Dendritic cell treated with granulocyte-macrophage colony-stimulating factor and Interleukin-4, amounts not matched to agents 40 ng/mL and 50 ng/mL, for 4 days (primary cell): ENCODE measurements around the gene ANKRD40.

ENCODE experiments used
- H3K27ac Mint-ChIP-seq: one replicate; pipeline ENCODE4 v1.8.0; 2022; ENCODE audit warnings: mild to moderate bottlenecking, mixed read lengths
- H3K27me3 Mint-ChIP-seq: one replicate; pipeline ENCODE4 v1.8.0; 2022; ENCODE audit warnings: mild to moderate bottlenecking, mixed read lengths
- H3K36me3 Mint-ChIP-seq: one replicate; pipeline ENCODE4 v1.8.0; 2022; ENCODE audit warnings: low read depth, mixed read lengths
- H3K4me1 Mint-ChIP-seq: one replicate; pipeline ENCODE4 v1.8.0; 2022; ENCODE audit warnings: low read depth, mixed read lengths
- H3K4me3 Mint-ChIP-seq: one replicate; pipeline ENCODE4 v1.8.0; 2022; ENCODE audit warnings: mild to moderate bottlenecking, moderate library complexity, mixed read lengths
- H3K9me3 Mint-ChIP-seq: one replicate; pipeline ENCODE4 v1.8.0; 2022; ENCODE audit warnings: mixed read lengths
- intact Hi-C: fragments of 100-400 bp; cut with micrococcal nuclease; formaldehyde crosslinking; loops from one replicate; pipeline ENCODE4 v1.15.0; 2022

Gene ANKRD40

DNA sequence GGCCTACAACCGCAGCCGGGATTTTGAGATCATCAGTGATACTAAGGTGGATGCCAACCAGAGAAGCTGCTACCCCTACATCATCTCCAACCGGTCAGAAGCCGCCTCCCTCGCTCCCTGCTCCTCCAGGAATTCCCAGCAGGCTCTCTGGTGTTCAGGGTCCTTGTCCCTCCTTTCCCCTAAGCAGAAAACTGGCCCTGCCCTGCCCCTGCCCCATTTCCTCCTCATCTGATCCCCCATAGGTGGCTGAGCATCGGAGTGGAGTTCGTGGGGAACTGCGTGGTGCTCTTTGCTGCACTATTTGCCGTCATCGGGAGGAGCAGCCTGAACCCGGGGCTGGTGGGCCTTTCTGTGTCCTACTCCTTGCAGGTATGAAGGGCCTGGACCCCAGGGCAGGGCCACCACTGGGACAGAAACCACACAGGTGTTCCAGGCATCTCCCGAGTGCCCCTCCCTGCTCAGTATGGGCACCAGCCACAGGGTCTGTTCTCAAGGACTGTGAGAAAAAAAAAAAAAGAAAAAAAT, 29.8 kb downstream of the ANKRD40 start:
- no peak overlapping the region for H3K4me3 Mint-ChIP-seq
- no peaks in the 10 kb centered on the region for H3K9me3 Mint-ChIP-seq
- no peak overlapping the region for H3K27ac Mint-ChIP-seq
- peaks cover 70% of the 10 kb centered on the region for H3K36me3 Mint-ChIP-seq
- peaks cover 26% of the 10 kb centered on the region for H3K4me1 Mint-ChIP-seq
- peaks cover 7% of the 10 kb centered on the region for H3K27me3 Mint-ChIP-seq
- intact Hi-C loops: no loop called here

DNA sequence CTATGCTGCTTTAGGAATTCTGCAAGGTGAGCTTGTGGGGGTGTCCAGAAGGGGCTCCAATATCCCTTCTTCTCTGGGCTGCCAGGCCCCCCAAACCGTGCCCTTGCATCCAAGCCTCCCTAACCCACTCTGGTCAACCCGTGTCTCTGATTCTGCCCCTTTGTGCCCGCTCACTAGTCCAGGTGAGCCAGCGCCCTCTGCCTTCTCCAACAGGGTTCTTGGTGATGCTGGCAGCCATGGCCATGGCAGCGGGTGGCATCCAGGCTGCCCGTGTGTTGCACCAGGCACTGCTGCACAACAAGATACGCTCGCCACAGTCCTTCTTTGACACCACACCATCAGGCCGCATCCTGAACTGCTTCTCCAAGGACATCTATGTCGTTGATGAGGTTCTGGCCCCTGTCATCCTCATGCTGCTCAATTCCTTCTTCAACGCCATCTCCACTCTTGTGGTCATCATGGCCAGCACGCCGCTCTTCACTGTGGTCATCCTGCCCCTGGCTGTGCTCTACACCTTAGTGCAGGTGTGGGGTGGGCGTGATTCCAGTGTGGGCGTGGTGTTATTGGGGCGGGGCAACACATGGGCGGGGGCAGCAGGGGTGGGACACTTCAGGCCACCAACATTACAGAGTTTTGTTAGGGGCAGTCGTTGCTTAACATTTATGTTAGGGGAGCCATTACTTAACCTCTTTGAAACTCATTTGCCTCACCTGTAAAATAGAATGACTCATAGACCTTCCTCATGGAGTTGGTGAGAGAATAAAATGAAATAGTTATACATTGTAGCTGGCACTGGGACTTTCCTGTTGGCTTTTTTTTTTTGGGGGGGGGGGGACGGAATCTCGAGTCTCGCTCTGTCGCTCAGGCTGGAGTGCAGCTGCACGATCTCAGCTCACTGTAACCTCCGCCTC, 31.4 kb downstream of the ANKRD40 start:
- no peak overlapping the region for H3K27ac Mint-ChIP-seq
- H3K36me3 Mint-ChIP-seq: peaks cover 83% of the 10 kb centered on the region

GRCh38 chr17:50675627-50676026, 32.1 kb downstream of the ANKRD40 start:
- no peak overlapping the region for H3K4me3 Mint-ChIP-seq
- H3K9me3 Mint-ChIP-seq: no peaks in the 10 kb centered on the region

More for the DNA sequence above, 31.4 kb downstream of the ANKRD40 start:
- Mint-ChIP-seq H3K4me1 (peaks cover 18% of the 10 kb centered on the region), H3K9me3 (no peaks in the 10 kb centered on the region), H3K27me3 (peaks cover 3% of the 10 kb centered on the region), H3K4me3 (no peak overlapping the region)
- intact Hi-C loops: no loop called here

DNA sequence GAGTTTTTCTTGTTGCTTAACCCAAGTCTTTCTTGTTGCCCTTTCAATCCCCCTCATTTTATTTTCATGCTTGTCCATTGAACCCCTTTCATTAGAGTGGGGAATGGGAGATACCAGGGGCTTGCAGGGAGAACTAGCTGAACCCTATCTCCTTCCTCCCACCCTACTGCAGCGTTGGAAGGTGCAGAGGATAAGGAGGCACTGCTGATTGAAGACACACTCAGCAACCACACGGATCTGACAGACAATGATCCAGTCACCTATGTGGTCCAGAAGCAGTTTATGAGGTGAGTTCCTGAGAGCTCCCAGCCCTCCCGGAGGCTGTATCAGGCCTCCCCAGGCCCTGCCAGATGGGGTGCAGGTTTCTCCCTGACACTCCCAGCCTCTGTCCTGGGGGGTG, 32.5 kb downstream of the ANKRD40 start:
- Mint-ChIP-seq H3K4me1 (peaks cover 12% of the 10 kb centered on the region), H3K36me3 (peaks cover 83% of the 10 kb centered on the region), H3K9me3 (no peaks in the 10 kb centered on the region), H3K27ac (no peak overlapping the region), H3K27me3 (peaks cover 3% of the 10 kb centered on the region), H3K4me3 (no peak overlapping the region)
- intact Hi-C loops: no loop called here

More at GRCh38 chr17:50675627-50676026, 32.1 kb downstream of the ANKRD40 start:
- Mint-ChIP-seq H3K36me3 (peaks cover 83% of the 10 kb centered on the region), H3K4me1 (peaks cover 15% of the 10 kb centered on the region), H3K27me3 (peaks cover 3% of the 10 kb centered on the region), H3K27ac (no peak overlapping the region)
- intact Hi-C loops: no loop called here

DNA sequence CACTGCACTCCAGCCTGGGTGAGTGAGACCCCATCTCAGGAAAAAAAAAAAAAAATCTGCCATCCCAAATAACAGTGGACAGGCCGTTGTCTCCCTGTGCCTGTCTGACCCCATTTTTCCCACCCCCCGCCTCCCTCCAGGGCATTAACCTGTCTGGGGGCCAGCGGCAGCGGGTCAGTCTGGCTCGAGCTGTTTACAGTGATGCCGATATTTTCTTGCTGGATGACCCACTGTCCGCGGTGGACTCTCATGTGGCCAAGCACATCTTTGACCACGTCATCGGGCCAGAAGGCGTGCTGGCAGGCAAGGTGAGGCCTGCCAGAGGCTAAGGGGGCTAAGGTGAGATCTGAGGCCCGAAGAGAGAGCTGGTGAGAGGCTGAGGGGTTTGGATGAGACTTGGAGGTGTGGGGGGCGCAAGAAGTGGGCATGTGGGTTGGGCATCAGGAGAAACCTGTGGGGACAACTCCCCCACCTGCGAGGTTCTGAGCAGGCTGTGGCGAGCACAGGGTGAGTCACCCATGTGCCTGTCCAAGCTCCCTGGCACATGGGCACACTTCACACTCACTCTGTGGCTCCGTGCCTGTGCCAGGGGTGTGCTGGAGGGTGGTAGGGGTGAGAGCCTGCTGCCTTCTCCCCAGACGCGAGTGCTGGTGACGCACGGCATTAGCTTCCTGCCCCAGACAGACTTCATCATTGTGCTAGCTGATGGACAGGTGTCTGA, 34.7 kb downstream of the ANKRD40 start:
- Mint-ChIP-seq H3K36me3 (peaks cover 83% of the 10 kb centered on the region), H3K9me3 (no peaks in the 10 kb centered on the region), H3K4me1 (peaks cover 13% of the 10 kb centered on the region), H3K27ac (no peak overlapping the region), H3K27me3 (peaks cover 2% of the 10 kb centered on the region), H3K4me3 (no peak overlapping the region)
- intact Hi-C loops: no loop called here

DNA sequence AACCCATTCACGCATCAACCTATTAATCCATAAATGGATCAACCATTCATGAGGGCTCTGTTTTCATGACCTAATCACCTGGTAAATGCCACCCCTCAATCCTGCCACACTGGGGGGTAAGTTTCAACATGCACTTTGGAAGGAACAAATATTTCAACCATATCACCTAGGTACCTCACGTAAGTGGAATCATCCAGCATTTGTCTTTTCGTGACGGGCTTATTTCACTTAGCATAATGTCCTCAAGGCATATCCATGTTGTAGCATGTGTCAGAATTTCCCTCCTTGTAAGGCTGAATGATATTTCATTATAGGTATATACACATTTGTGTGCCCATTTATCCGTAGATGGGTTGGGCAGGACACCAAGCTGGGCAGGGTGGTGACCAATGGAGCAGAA, 35.6 kb downstream of the ANKRD40 start:
- no peaks in the 10 kb centered on the region for H3K9me3 Mint-ChIP-seq
- H3K4me3 Mint-ChIP-seq: no peak overlapping the region
- H3K27me3 Mint-ChIP-seq: no peaks in the 10 kb centered on the region
- peaks cover 22% of the 10 kb centered on the region for H3K4me1 Mint-ChIP-seq
- H3K27ac Mint-ChIP-seq: no peak overlapping the region
- intact Hi-C loops: no loop called here
- peaks cover 83% of the 10 kb centered on the region for H3K36me3 Mint-ChIP-seq

- Mint-ChIP-seq H3K9me3 (no peaks in the 10 kb centered on the region), H3K4me3 (no peak overlapping the region), H3K36me3 (peaks cover 61% of the 10 kb centered on the region), H3K27ac (no peak overlapping the region), H3K27me3 (peaks cover 1% of the 10 kb centered on the region), H3K4me1 (peaks cover 26% of the 10 kb centered on the region)
- intact Hi-C loops: no loop called here
These were observed 38.7 kb downstream of the ANKRD40 start for GRCh38 chr17:50668838-50669581.

- intact Hi-C loops: no loop called here
- Mint-ChIP-seq H3K27ac (no peak overlapping the region), H3K9me3 (no peaks in the 10 kb centered on the region), H3K27me3 (peaks cover 1% of the 10 kb centered on the region), H3K36me3 (peaks cover 61% of the 10 kb centered on the region), H3K4me3 (no peak overlapping the region), H3K4me1 (peaks cover 34% of the 10 kb centered on the region)
These were observed 39.5 kb downstream of the ANKRD40 start for GRCh38 chr17:50668025-50668837.

DNA sequence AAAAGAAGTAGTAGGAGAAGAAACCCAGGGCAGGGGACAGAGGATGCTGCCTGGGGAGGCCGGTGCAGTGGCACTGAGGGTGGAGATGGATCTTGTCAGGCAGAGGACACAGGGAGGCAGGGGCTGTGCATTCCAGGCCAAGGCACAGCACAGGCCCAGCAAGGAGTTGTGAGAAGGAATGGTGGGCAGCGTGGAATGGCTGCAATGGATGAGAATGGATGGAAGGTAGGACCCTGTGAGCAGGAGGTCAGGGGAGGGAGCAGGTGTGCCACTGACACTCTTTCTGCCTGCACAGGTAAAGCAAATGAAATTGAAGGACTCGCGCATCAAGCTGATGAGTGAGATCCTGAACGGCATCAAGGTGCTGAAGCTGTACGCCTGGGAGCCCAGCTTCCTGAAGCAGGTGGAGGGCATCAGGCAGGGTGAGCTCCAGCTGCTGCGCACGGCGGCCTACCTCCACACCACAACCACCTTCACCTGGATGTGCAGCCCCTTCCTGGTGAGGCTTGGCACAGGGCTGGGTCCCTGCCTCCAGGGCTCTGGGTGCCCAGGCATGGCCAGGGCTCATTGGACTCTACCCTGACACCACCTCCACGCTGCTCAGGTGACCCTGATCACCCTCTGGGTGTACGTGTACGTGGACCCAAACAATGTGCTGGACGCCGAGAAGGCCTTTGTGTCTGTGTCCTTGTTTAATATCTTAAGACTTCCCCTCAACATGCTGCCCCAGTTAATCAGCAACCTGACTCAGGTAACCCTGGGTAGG, 40.3 kb downstream of the ANKRD40 start:
- Mint-ChIP-seq H3K36me3 (peaks cover 61% of the 10 kb centered on the region), H3K9me3 (no peaks in the 10 kb centered on the region), H3K27me3 (peaks cover 3% of the 10 kb centered on the region), H3K4me1 (peaks cover 42% of the 10 kb centered on the region), H3K27ac (no peak overlapping the region), H3K4me3 (no peak overlapping the region)
- intact Hi-C loops: no loop called here

- Mint-ChIP-seq H3K27ac (no peak overlapping the region), H3K36me3 (peaks cover 59% of the 10 kb centered on the region), H3K4me3 (no peak overlapping the region), H3K27me3 (peaks cover 3% of the 10 kb centered on the region), H3K9me3 (no peaks in the 10 kb centered on the region), H3K4me1 (peaks cover 53% of the 10 kb centered on the region)
- intact Hi-C loops: no loop called here
These were observed 41.4 kb downstream of the ANKRD40 start for GRCh38 chr17:50666316-50666715.

DNA sequence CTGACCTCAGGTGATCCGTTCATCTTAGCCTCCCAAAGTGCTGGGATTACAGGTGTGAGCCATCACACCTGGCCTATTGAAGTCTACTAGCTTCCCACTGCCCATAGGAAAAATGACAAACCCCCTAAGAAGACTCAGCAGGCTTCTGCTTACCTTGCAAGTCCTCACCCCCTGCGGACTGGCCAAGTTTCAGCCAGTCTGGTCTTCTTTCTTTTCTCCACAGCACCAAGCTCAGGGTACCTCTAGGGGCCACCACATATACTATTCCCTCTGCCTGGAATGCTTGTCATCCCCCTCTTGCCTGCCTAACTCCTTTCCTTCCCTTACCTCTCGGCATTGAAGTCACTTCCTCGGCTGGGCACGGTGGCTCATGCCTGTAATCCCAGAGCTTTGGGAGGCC, 41.9 kb downstream of the ANKRD40 start:
- H3K27me3 Mint-ChIP-seq: peaks cover 3% of the 10 kb centered on the region
- H3K27ac Mint-ChIP-seq: no peak overlapping the region
- peaks cover 59% of the 10 kb centered on the region for H3K36me3 Mint-ChIP-seq
- intact Hi-C loops: no loop called here
- H3K4me3 Mint-ChIP-seq: no peak overlapping the region
- peaks cover 57% of the 10 kb centered on the region for H3K4me1 Mint-ChIP-seq
- no peaks in the 10 kb centered on the region for H3K9me3 Mint-ChIP-seq

- Mint-ChIP-seq H3K4me1 (peaks cover 62% of the 10 kb centered on the region), H3K36me3 (peaks cover 56% of the 10 kb centered on the region), H3K4me3 (no peak overlapping the region), H3K9me3 (no peaks in the 10 kb centered on the region), H3K27ac (no peak overlapping the region), H3K27me3 (peaks cover 3% of the 10 kb centered on the region)
- intact Hi-C loops: no loop called here
These were observed 42.8 kb downstream of the ANKRD40 start for GRCh38 chr17:50664788-50665458.
